HEK293 (cell line): Measurements from ENCODE around the gene CYP2B6.

Source experiments
- GLIS2 ChIP-seq: fragments of 450-650 bp; formaldehyde crosslinking; IDR thresholded peaks from 2 replicates; pipeline ENCODE4 v1.5.1; 2016; ENCODE audit warnings: missing biosample characterization, missing genetic modification characterization
- KLF7 ChIP-seq: fragments of 450-650 bp; formaldehyde crosslinking; IDR thresholded peaks from 2 replicates; pipeline ENCODE4 v1.5.1; 2016; ENCODE audit warnings: missing biosample characterization, missing genetic modification characterization, borderline replicate concordance
- REST ChIP-seq: fragments of 450-650 bp; formaldehyde crosslinking; IDR thresholded peaks from 2 replicates; pipeline ENCODE4 v1.5.1; 2016; ENCODE audit warnings: missing biosample characterization, missing genetic modification characterization
- SETDB1 ChIP-seq: IDR thresholded peaks from one replicate; pipeline ENCODE4 v1.6.1; 2017; ENCODE audit warnings: mild to moderate bottlenecking, low read length, moderate library complexity, mixed read lengths; ENCODE audit not compliant: insufficient read length
- ZBTB8A ChIP-seq: fragments of 450-650 bp; formaldehyde crosslinking; IDR thresholded peaks from 2 replicates; pipeline ENCODE4 v1.5.1; 2016; ENCODE audit warnings: missing biosample characterization, missing genetic modification characterization
- ZFP37 ChIP-seq: fragments of 450-650 bp; formaldehyde crosslinking; IDR thresholded peaks from 2 replicates; pipeline ENCODE4 v1.5.1; 2016; ENCODE audit warnings: missing biosample characterization, missing genetic modification characterization
- ZNF112 ChIP-seq: fragments of 450-650 bp; formaldehyde crosslinking; IDR thresholded peaks from 2 replicates; pipeline ENCODE4 v1.5.0; 2017; ENCODE audit warnings: missing biosample characterization, missing genetic modification characterization
- ZNF132 ChIP-seq: fragments of 450-650 bp; formaldehyde crosslinking; IDR thresholded peaks from 2 replicates; pipeline ENCODE4 v1.5.1; 2017; ENCODE audit warnings: missing biosample characterization, missing genetic modification characterization, borderline replicate concordance
- ZNF214 ChIP-seq: fragments of 450-650 bp; formaldehyde crosslinking; IDR thresholded peaks from 2 replicates; pipeline ENCODE4 v1.5.1; 2017; ENCODE audit warnings: missing biosample characterization, mild to moderate bottlenecking, missing genetic modification characterization, borderline replicate concordance
- ZNF23 ChIP-seq: fragments of 450-650 bp; formaldehyde crosslinking; IDR thresholded peaks from 2 replicates; pipeline ENCODE4 v1.5.1; 2016; ENCODE audit warnings: missing biosample characterization, missing genetic modification characterization, borderline replicate concordance
- ZNF26 ChIP-seq: fragments of 450-650 bp; formaldehyde crosslinking; IDR thresholded peaks from 2 replicates; pipeline ENCODE4 v1.5.1; 2016; ENCODE audit warnings: missing biosample characterization, missing genetic modification characterization
- ZNF266 ChIP-seq: fragments of 450-650 bp; formaldehyde crosslinking; IDR thresholded peaks from 2 replicates; pipeline ENCODE4 v1.5.1; 2016; ENCODE audit warnings: missing biosample characterization, missing genetic modification characterization, low read depth
- ZNF311 ChIP-seq: fragments of 450-650 bp; formaldehyde crosslinking; IDR thresholded peaks from 2 replicates; pipeline ENCODE4 v1.5.1; 2017; ENCODE audit warnings: missing biosample characterization, missing genetic modification characterization, borderline replicate concordance
- ZNF324 ChIP-seq: fragments of 450-650 bp; formaldehyde crosslinking; IDR thresholded peaks from 2 replicates; pipeline ENCODE4 v1.5.1; 2016; ENCODE audit warnings: missing biosample characterization, missing genetic modification characterization
- ZNF350 ChIP-seq: fragments of 450-650 bp; formaldehyde crosslinking; IDR thresholded peaks from 2 replicates; pipeline ENCODE4 v1.5.0; 2017; ENCODE audit warnings: missing biosample characterization, mild to moderate bottlenecking, missing genetic modification characterization
- ZNF513 ChIP-seq: fragments of 450-650 bp; IDR thresholded peaks from 2 replicates; pipeline ENCODE4 v1.5.1; 2018; ENCODE audit warnings: missing biosample characterization, missing genetic modification characterization
- ZNF514 ChIP-seq: fragments of 450-650 bp; formaldehyde crosslinking; IDR thresholded peaks from 2 replicates; pipeline ENCODE4 v1.5.1; 2016; ENCODE audit warnings: missing biosample characterization, missing genetic modification characterization
- ZNF610 ChIP-seq: fragments of 450-650 bp; formaldehyde crosslinking; IDR thresholded peaks from 2 replicates; pipeline ENCODE4 v1.5.1; 2016; ENCODE audit warnings: missing biosample characterization, missing genetic modification characterization, borderline replicate concordance
- ZNF639 ChIP-seq: fragments of 450-650 bp; formaldehyde crosslinking; IDR thresholded peaks from 2 replicates; pipeline ENCODE4 v1.5.1; 2016; ENCODE audit warnings: missing biosample characterization, missing genetic modification characterization
- ZNF785 ChIP-seq: fragments of 450-650 bp; formaldehyde crosslinking; IDR thresholded peaks from 2 replicates; pipeline ENCODE4 v1.5.1; 2016; ENCODE audit warnings: missing biosample characterization, missing genetic modification characterization
- ZSCAN5A ChIP-seq: fragments of 450-650 bp; formaldehyde crosslinking; IDR thresholded peaks from 2 replicates; pipeline ENCODE4 v1.5.1; 2016; ENCODE audit warnings: missing biosample characterization, missing genetic modification characterization
- TF ChIP-seq, protein P1 (sequence below): fragments of 450-650 bp; formaldehyde crosslinking; IDR thresholded peaks from 2 replicates; pipeline ENCODE4 v1.5.1; 2016; ENCODE audit warnings: missing biosample characterization, missing genetic modification characterization
- TF ChIP-seq, protein P2 (sequence below): fragments of 450-650 bp; formaldehyde crosslinking; IDR thresholded peaks from 2 replicates; pipeline ENCODE4 v1.5.1; 2017; ENCODE audit warnings: missing biosample characterization, missing genetic modification characterization
- TF ChIP-seq, protein P3 (sequence below): fragments of 450-650 bp; formaldehyde crosslinking; IDR thresholded peaks from 2 replicates; pipeline ENCODE4 v1.5.1; 2017; ENCODE audit warnings: missing biosample characterization, missing genetic modification characterization

Gene CYP2B6

GRCh38 chr19:40959338-40959737 is 31.7 kb upstream of the CYP2B6 start (continued):
- TF ChIP-seq, protein P1, sequence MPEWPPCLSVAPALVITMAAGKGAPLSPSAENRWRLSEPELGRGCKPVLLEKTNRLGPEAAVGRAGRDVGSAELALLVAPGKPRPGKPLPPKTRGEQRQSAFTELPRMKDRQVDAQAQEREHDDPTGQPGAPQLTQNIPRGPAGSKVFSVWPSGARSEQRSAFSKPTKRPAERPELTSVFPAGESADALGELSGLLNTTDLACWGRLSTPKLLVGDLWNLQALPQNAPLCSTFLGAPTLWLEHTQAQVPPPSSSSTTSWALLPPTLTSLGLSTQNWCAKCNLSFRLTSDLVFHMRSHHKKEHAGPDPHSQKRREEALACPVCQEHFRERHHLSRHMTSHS (tag by site-specific recombination), result no peak
- TF ChIP-seq ZFP37 (tag by site-specific recombination), result no peak
- no peak for TF ChIP-seq ZNF26 (tag by site-specific recombination)
- TF ChIP-seq ZNF350, result no peak
- no peak for TF ChIP-seq ZNF214 (tag by site-specific recombination)
- peak; percentile 27; the same call in 1 of the 2 replicates for TF ChIP-seq ZNF266
- no peak for TF ChIP-seq REST (tag by site-specific recombination)
- TF ChIP-seq, protein P2, sequence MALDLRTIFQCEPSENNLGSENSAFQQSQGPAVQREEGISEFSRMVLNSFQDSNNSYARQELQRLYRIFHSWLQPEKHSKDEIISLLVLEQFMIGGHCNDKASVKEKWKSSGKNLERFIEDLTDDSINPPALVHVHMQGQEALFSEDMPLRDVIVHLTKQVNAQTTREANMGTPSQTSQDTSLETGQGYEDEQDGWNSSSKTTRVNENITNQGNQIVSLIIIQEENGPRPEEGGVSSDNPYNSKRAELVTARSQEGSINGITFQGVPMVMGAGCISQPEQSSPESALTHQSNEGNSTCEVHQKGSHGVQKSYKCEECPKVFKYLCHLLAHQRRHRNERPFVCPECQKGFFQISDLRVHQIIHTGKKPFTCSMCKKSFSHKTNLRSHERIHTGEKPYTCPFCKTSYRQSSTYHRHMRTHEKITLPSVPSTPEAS, result no peak
- TF ChIP-seq, protein P3, sequence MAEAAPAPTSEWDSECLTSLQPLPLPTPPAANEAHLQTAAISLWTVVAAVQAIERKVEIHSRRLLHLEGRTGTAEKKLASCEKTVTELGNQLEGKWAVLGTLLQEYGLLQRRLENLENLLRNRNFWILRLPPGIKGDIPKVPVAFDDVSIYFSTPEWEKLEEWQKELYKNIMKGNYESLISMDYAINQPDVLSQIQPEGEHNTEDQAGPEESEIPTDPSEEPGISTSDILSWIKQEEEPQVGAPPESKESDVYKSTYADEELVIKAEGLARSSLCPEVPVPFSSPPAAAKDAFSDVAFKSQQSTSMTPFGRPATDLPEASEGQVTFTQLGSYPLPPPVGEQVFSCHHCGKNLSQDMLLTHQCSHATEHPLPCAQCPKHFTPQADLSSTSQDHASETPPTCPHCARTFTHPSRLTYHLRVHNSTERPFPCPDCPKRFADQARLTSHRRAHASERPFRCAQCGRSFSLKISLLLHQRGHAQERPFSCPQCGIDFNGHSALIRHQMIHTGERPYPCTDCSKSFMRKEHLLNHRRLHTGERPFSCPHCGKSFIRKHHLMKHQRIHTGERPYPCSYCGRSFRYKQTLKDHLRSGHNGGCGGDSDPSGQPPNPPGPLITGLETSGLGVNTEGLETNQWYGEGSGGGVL, result peak; percentile 52
- no peak for TF ChIP-seq ZNF785
- no peak for TF ChIP-seq ZNF514 (tag by site-specific recombination)
- TF ChIP-seq ZNF639 (tag by site-specific recombination), result no peak
- TF ChIP-seq ZNF324 (tag by site-specific recombination), result no peak
- TF ChIP-seq KLF7 (tag by site-specific recombination), result no peak
- TF ChIP-seq ZBTB8A (tag by site-specific recombination), result no peak
- no peak for TF ChIP-seq ZSCAN5A (tag by site-specific recombination)
- TF ChIP-seq ZNF112, result 0 out of 2 replicates have a peak, but pooled peaks have one; percentile 6
- TF ChIP-seq ZNF610 (tag by site-specific recombination), result no peak
- no peak for TF ChIP-seq ZNF311 (tag by site-specific recombination)
- no peak for TF ChIP-seq ZNF23 (tag by site-specific recombination)
- TF ChIP-seq GLIS2, result no peak
- TF ChIP-seq ZNF513 (tag by site-specific recombination), result no peak
- no peak for TF ChIP-seq ZNF132 (tag by site-specific recombination)
- TF ChIP-seq SETDB1, result no peak
